Measurements from ENCODE around the gene SPEN. TPM values are rescaled to one million over a fixed set of nuclear protein-coding genes. Genes with fewer than 3 reads are reported as not detected.

The SPEN gene
- total RNA-seq, 1 experiment from 2014 or later: 70.3 TPM

- ChIA-PET POLR2A (ENCODE audit: low non-redundant PET) (no interaction called here), CTCF (no interaction called here)
- Histone ChIP-seq H3K4me1 (ENCODE audit: insufficient read depth, low read length, poor library complexity, severe bottlenecking) (peaks cover 39% of the 10 kb centered on the region), H3K9me3 (ENCODE audit: low read depth, low read length, poor library complexity, severe bottlenecking) (no peaks in the 10 kb centered on the region), H3K27ac (ENCODE audit: low read depth, low read length, poor library complexity, severe bottlenecking) (no peak overlapping the region), H3K36me3 (ENCODE audit: insufficient read depth, low read length, poor library complexity, severe bottlenecking) (peaks cover 21% of the 10 kb centered on the region), H3K4me3 (ENCODE audit: low read depth, low read length, poor library complexity, severe bottlenecking) (no peak overlapping the region), H3K27me3 (replicated peaks; ENCODE audit: insufficient read depth, low read depth, low read length, poor library complexity) (no peaks in the 10 kb centered on the region)
- no peak for DNase-seq (ENCODE audit: low spot score)
- BruUV-seq (replicated peaks): no TSS peak
- TF ChIP-seq EZH2 (IDR thresholded peaks at IDR 0.05; ENCODE audit: borderline replicate concordance, low read depth, low read length, poor library complexity, severe bottlenecking): no peak
- no peak for TF ChIP-seq CTCF (conservative IDR thresholded peaks at IDR 0.05; ENCODE audit: low read depth, low read length)
- intact Hi-C loops (cut with micrococcal nuclease; ENCODE audit: unreplicated experiment): no loop called here
Measured at GRCh38 chr1:15966956-15967344, 119.4 kb downstream of the SPEN start.

GRCh38 chr1:15968172-15968571 is 120.7 kb downstream of the SPEN start:
- BruUV-seq (replicated peaks): no TSS peak
- no peak for DNase-seq (ENCODE audit: low spot score)
- Histone ChIP-seq H3K4me3 (ENCODE audit: low read depth, low read length, poor library complexity, severe bottlenecking) (no peak overlapping the region), H3K4me1 (ENCODE audit: insufficient read depth, low read length, poor library complexity, severe bottlenecking) (peaks cover 33% of the 10 kb centered on the region), H3K27me3 (replicated peaks; ENCODE audit: insufficient read depth, low read depth, low read length, poor library complexity) (no peaks in the 10 kb centered on the region), H3K27ac (ENCODE audit: low read depth, low read length, poor library complexity, severe bottlenecking) (no peak overlapping the region), H3K36me3 (ENCODE audit: insufficient read depth, low read length, poor library complexity, severe bottlenecking) (peaks cover 33% of the 10 kb centered on the region), H3K9me3 (ENCODE audit: low read depth, low read length, poor library complexity, severe bottlenecking) (no peaks in the 10 kb centered on the region)
- POLR2A ChIA-PET (ENCODE audit: low non-redundant PET): no interaction called here
- intact Hi-C loops (cut with micrococcal nuclease; ENCODE audit: unreplicated experiment): no loop called here
- TF ChIP-seq CTCF (conservative IDR thresholded peaks at IDR 0.05; ENCODE audit: low read depth, low read length): no peak
- no peak for TF ChIP-seq EZH2 (IDR thresholded peaks at IDR 0.05; ENCODE audit: borderline replicate concordance, low read depth, low read length, poor library complexity, severe bottlenecking)
- CTCF ChIA-PET: no interaction called here

- H3K27me3 ChIP-seq (replicated peaks; ENCODE audit: insufficient read depth, low read depth, low read length, poor library complexity): no peaks in the 10 kb centered on the region
- TF ChIP-seq CTCF (conservative IDR thresholded peaks at IDR 0.05; ENCODE audit: low read depth, low read length): no peak
- TF ChIP-seq EZH2 (IDR thresholded peaks at IDR 0.05; ENCODE audit: borderline replicate concordance, low read depth, low read length, poor library complexity, severe bottlenecking): no peak
- H3K4me1 ChIP-seq (ENCODE audit: insufficient read depth, low read length, poor library complexity, severe bottlenecking): peaks cover 21% of the 10 kb centered on the region
- H3K27ac ChIP-seq (ENCODE audit: low read depth, low read length, poor library complexity, severe bottlenecking): no peak overlapping the region
- H3K4me3 ChIP-seq (ENCODE audit: low read depth, low read length, poor library complexity, severe bottlenecking): no peak overlapping the region
- ChIA-PET CTCF (interaction anchor here (0.5 kb wide), 1 partner anchor 181 kb away, joined by 8 read pairs; no protein-coding TSS in a partner anchor), POLR2A (ENCODE audit: low non-redundant PET) (interaction anchor here (0.6 kb wide), 1 partner anchor 145 kb away, joined by 6 read pairs; no protein-coding TSS in a partner anchor)
- intact Hi-C loops (cut with micrococcal nuclease; ENCODE audit: unreplicated experiment): no loop called here
- DNase-seq (ENCODE audit: low spot score): no peak
- peaks cover 33% of the 10 kb centered on the region for H3K36me3 ChIP-seq (ENCODE audit: insufficient read depth, low read length, poor library complexity, severe bottlenecking)
- H3K9me3 ChIP-seq (ENCODE audit: low read depth, low read length, poor library complexity, severe bottlenecking): no peaks in the 10 kb centered on the region
- BruUV-seq (replicated peaks): no TSS peak
Measured at GRCh38 chr1:15969321-15969880, 121.9 kb downstream of the SPEN start.
